GM18526 (cell line): ENCODE data around the gene SEBOX.

ENCODE experiments used
- POLR2A ChIP-seq: IDR thresholded peaks from 3 replicates; pipeline ENCODE4 v1.6.1; 2011; ENCODE audit not compliant: insufficient read length; ENCODE audit errors: extremely low read depth

The SEBOX gene

GRCh38 chr17:28340374-28340773, 24.6 kb downstream of the SEBOX start:
- TF ChIP-seq POLR2A: no peak

- TF ChIP-seq POLR2A: no peak
Observed at GRCh38 chr17:28339431-28339830, 25.6 kb downstream of the SEBOX start.

- no peak for TF ChIP-seq POLR2A
Observed at GRCh38 chr17:28338056-28338768, 26.8 kb downstream of the SEBOX start.

GRCh38 chr17:28335959-28336871, 28.8 kb downstream of the SEBOX start:
- no peak for TF ChIP-seq POLR2A

GRCh38 chr17:28335201-28335958, 29.6 kb downstream of the SEBOX start, which contains the start of the genes IFT20 and TNFAIP1:
IFT20 (minus strand) TSS chr17:28335472; CDS start chr17:28331985, 3,487 bp downstream.
TNFAIP1 (plus strand) TSS chr17:28335761; CDS start chr17:28339522, 3,761 bp downstream.
- TF ChIP-seq POLR2A: peak; percentile 83

GRCh38 chr17:28334666-28335200, 30.3 kb downstream of the SEBOX start:
- TF ChIP-seq POLR2A: no peak

- TF ChIP-seq POLR2A: no peak
Observed at GRCh38 chr17:28334171-28334570, 30.8 kb downstream of the SEBOX start.

GRCh38 chr17:28333083-28333746, 31.8 kb downstream of the SEBOX start:
- TF ChIP-seq POLR2A: no peak

GRCh38 chr17:28331891-28332420, 33.0 kb downstream of the SEBOX start:
- TF ChIP-seq POLR2A: no peak

GRCh38 chr17:28330671-28331070, 34.3 kb downstream of the SEBOX start:
- no peak for TF ChIP-seq POLR2A

GRCh38 chr17:28328325-28328724, 36.7 kb downstream of the SEBOX start:
- TF ChIP-seq POLR2A: no peak

GRCh38 chr17:28327709-28328108, 37.3 kb downstream of the SEBOX start:
- no peak for TF ChIP-seq POLR2A

GRCh38 chr17:28327031-28327607, 37.9 kb downstream of the SEBOX start:
- no peak for TF ChIP-seq POLR2A

- TF ChIP-seq POLR2A: no peak
Observed at GRCh38 chr17:28326114-28326513, 38.9 kb downstream of the SEBOX start.
